ENCODE data around the gene CNBD2.
"Not testable (repeated sequence)": the region's sequence is repeated elsewhere in the genome, so short reads cannot be mapped to it uniquely, and the experiment has no call there.

Gene CNBD2

GRCh38 chr20:35959291-35959690, 9.1 kb upstream of the CNBD2 start:
- H4K5ac ChIP-seq (ENCODE audit: low read length); H3K4me2 ChIP-seq (ENCODE audit: low read length); H3K23ac ChIP-seq (ENCODE audit: low read length); H3K56ac ChIP-seq (ENCODE audit: low read length); H4K8ac ChIP-seq (ENCODE audit: low read depth, low read length); H2AK5ac ChIP-seq (ENCODE audit: low read length); H3K4ac ChIP-seq (ENCODE audit: low read depth, low read length); H2BK120ac ChIP-seq (ENCODE audit: low read depth, low read length); H3K27ac ChIP-seq (ENCODE audit: low read depth, low read length); DNase-seq; H3K27me3 ChIP-seq (ENCODE audit: insufficient read depth, low read length, poor library complexity); H3K79me2 ChIP-seq (ENCODE audit: control insufficient read depth, insufficient read depth, low read length); H2BK15ac ChIP-seq (replicated peaks; ENCODE audit: low read depth); H3K36me3 ChIP-seq (ENCODE audit: control insufficient read depth, insufficient read depth, low read length); H3K9ac ChIP-seq (ENCODE audit: low read length); H3K18ac ChIP-seq (ENCODE audit: low read length); H3K79me1 ChIP-seq (ENCODE audit: low read length); H2BK5ac ChIP-seq (ENCODE audit: low read length); H3K4me3 ChIP-seq (ENCODE audit: low read length); H3K4me1 ChIP-seq (ENCODE audit: control insufficient read depth, low read depth, low read length): not testable (repeated sequence)
- WGBS (ENCODE audit: extremely low coverage, insufficient coverage, low lambda C conversion rate) = no CpG with 5 or more reads among the region's 6 CpGs

DNA sequence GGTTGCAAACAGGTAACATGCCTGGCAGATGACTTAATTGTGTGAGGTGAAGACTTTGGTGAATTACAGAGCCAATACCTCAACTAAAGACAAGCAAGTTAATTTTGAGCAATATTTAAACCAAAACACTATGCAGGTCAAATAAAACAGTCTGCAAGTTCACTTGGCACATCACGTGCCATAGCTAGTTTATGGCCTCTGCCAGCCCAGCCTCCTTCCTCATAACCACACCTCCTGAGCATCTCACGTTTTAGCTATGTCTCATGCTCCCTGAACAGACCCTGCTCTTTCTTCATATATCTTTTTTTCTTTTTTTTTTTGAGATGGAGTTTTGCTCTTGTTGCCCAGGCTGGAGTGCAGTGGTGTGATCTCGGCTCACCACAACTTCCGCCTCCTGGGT, 4.5 kb upstream of the CNBD2 start:
- Histone ChIP-seq H3K4ac (ENCODE audit: low read depth, low read length) (no peak overlapping the region), H2BK5ac (ENCODE audit: low read length) (no peak overlapping the region), H2BK15ac (replicated peaks; ENCODE audit: low read depth) (no peak overlapping the region), H3K56ac (ENCODE audit: low read length) (no peak overlapping the region), H3K23ac (ENCODE audit: low read length) (no peak overlapping the region), H3K36me3 (ENCODE audit: control insufficient read depth, insufficient read depth, low read length) (no peaks in the 10 kb centered on the region), H3K27me3 (ENCODE audit: insufficient read depth, low read length, poor library complexity) (no peaks in the 10 kb centered on the region), H2AK5ac (ENCODE audit: low read length) (no peak overlapping the region), H3K4me3 (ENCODE audit: low read length) (no peak overlapping the region), H4K8ac (ENCODE audit: low read depth, low read length) (no peak overlapping the region), H3K79me2 (ENCODE audit: control insufficient read depth, insufficient read depth, low read length) (no peaks in the 10 kb centered on the region), H2BK120ac (ENCODE audit: low read depth, low read length) (no peak overlapping the region), H3K18ac (ENCODE audit: low read length) (no peak overlapping the region), H3K9ac (ENCODE audit: low read length) (no peak overlapping the region), H4K5ac (ENCODE audit: low read length) (no peak overlapping the region), H3K79me1 (ENCODE audit: low read length) (no peaks in the 10 kb centered on the region), H3K27ac (ENCODE audit: low read depth, low read length) (no peak overlapping the region), H3K4me1 (ENCODE audit: control insufficient read depth, low read depth, low read length) (no peaks in the 10 kb centered on the region), H3K4me2 (ENCODE audit: low read length) (no peak overlapping the region)
- no peak for DNase-seq
- WGBS (ENCODE audit: extremely low coverage, insufficient coverage, low lambda C conversion rate) = no CpG with 5 or more reads among the region's 4 CpGs

DNA sequence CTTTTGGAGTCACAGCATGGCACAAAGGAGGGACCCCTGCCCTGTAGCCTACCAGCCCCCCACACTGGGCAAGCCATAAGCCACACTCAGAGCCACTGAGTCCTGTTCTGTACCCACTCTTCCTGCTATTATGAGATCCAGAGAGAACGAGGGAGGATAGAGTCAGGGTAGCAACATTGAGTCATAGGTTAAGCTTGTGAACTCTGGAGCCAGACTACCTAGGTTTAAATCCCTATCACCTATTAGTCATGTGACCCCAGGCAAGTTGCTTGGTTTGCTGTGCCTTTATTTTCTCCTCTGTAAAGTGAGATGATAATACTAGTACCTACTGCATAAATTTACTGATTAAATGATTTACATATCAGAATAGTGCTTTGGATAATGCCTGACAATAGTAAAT, 540 bp downstream of the CNBD2 start:
- Histone ChIP-seq H2BK120ac (ENCODE audit: low read depth, low read length) (no peak overlapping the region), H3K23ac (ENCODE audit: low read length) (no peak overlapping the region), H2BK15ac (replicated peaks; ENCODE audit: low read depth) (no peak overlapping the region), H3K79me1 (ENCODE audit: low read length) (no peaks in the 10 kb centered on the region), H3K4me3 (ENCODE audit: low read length) (no peak overlapping the region), H2AK5ac (ENCODE audit: low read length) (no peak overlapping the region), H3K27ac (ENCODE audit: low read depth, low read length) (no peak overlapping the region), H3K9ac (ENCODE audit: low read length) (no peak overlapping the region), H3K4me2 (ENCODE audit: low read length) (no peak overlapping the region), H4K5ac (ENCODE audit: low read length) (no peak overlapping the region), H3K79me2 (ENCODE audit: control insufficient read depth, insufficient read depth, low read length) (no peaks in the 10 kb centered on the region), H3K56ac (ENCODE audit: low read length) (no peak overlapping the region), H2BK5ac (ENCODE audit: low read length) (no peak overlapping the region), H4K8ac (ENCODE audit: low read depth, low read length) (no peak overlapping the region), H3K4ac (ENCODE audit: low read depth, low read length) (no peak overlapping the region), H3K36me3 (ENCODE audit: control insufficient read depth, insufficient read depth, low read length) (no peaks in the 10 kb centered on the region), H3K18ac (ENCODE audit: low read length) (no peak overlapping the region), H3K27me3 (ENCODE audit: insufficient read depth, low read length, poor library complexity) (no peaks in the 10 kb centered on the region), H3K4me1 (ENCODE audit: control insufficient read depth, low read depth, low read length) (no peaks in the 10 kb centered on the region)
- no peak for DNase-seq
- WGBS (ENCODE audit: extremely low coverage, insufficient coverage, low lambda C conversion rate) = no CpG with 5 or more reads among the region's 1 CpG

GRCh38 chr20:35971981-35972380, 3.6 kb downstream of the CNBD2 start:
- no peak overlapping the region for H2BK15ac ChIP-seq (replicated peaks; ENCODE audit: low read depth)
- H3K4me3 ChIP-seq (ENCODE audit: low read length) = no peak overlapping the region
- H3K4me2 ChIP-seq (ENCODE audit: low read length) = no peak overlapping the region
- H3K27me3 ChIP-seq (ENCODE audit: insufficient read depth, low read length, poor library complexity) = no peaks in the 10 kb centered on the region
- H3K4me1 ChIP-seq (ENCODE audit: control insufficient read depth, low read depth, low read length) = no peaks in the 10 kb centered on the region
- H3K4ac ChIP-seq (ENCODE audit: low read depth, low read length) = no peak overlapping the region
- no peak overlapping the region for H3K23ac ChIP-seq (ENCODE audit: low read length)
- no peak overlapping the region for H2BK120ac ChIP-seq (ENCODE audit: low read depth, low read length)
- H3K9ac ChIP-seq (ENCODE audit: low read length) = no peak overlapping the region
- no peak overlapping the region for H4K5ac ChIP-seq (ENCODE audit: low read length)
- no CpG with 5 or more reads among the region's 2 CpGs for WGBS (ENCODE audit: extremely low coverage, insufficient coverage, low lambda C conversion rate)
- DNase-seq = no peak
- no peaks in the 10 kb centered on the region for H3K79me1 ChIP-seq (ENCODE audit: low read length)
- no peaks in the 10 kb centered on the region for H3K79me2 ChIP-seq (ENCODE audit: control insufficient read depth, insufficient read depth, low read length)
- no peak overlapping the region for H4K8ac ChIP-seq (ENCODE audit: low read depth, low read length)
- H2AK5ac ChIP-seq (ENCODE audit: low read length) = no peak overlapping the region
- H3K56ac ChIP-seq (ENCODE audit: low read length) = no peak overlapping the region
- H3K18ac ChIP-seq (ENCODE audit: low read length) = no peak overlapping the region
- no peak overlapping the region for H2BK5ac ChIP-seq (ENCODE audit: low read length)
- no peak overlapping the region for H3K27ac ChIP-seq (ENCODE audit: low read depth, low read length)
- H3K36me3 ChIP-seq (ENCODE audit: control insufficient read depth, insufficient read depth, low read length) = no peaks in the 10 kb centered on the region

- Histone ChIP-seq H2BK120ac (ENCODE audit: low read depth, low read length) (no peak overlapping the region), H2BK15ac (replicated peaks; ENCODE audit: low read depth) (no peak overlapping the region), H3K18ac (ENCODE audit: low read length) (no peak overlapping the region), H3K36me3 (ENCODE audit: control insufficient read depth, insufficient read depth, low read length) (no peaks in the 10 kb centered on the region), H3K9ac (ENCODE audit: low read length) (no peak overlapping the region), H4K8ac (ENCODE audit: low read depth, low read length) (no peak overlapping the region), H3K4me1 (ENCODE audit: control insufficient read depth, low read depth, low read length) (no peaks in the 10 kb centered on the region), H3K4ac (ENCODE audit: low read depth, low read length) (no peak overlapping the region), H2AK5ac (ENCODE audit: low read length) (no peak overlapping the region), H3K56ac (ENCODE audit: low read length) (no peak overlapping the region), H3K27ac (ENCODE audit: low read depth, low read length) (no peak overlapping the region), H3K4me3 (ENCODE audit: low read length) (no peak overlapping the region), H3K79me1 (ENCODE audit: low read length) (no peaks in the 10 kb centered on the region), H3K4me2 (ENCODE audit: low read length) (no peak overlapping the region), H3K27me3 (ENCODE audit: insufficient read depth, low read length, poor library complexity) (no peaks in the 10 kb centered on the region), H2BK5ac (ENCODE audit: low read length) (no peak overlapping the region), H3K23ac (ENCODE audit: low read length) (no peak overlapping the region), H4K5ac (ENCODE audit: low read length) (no peak overlapping the region), H3K79me2 (ENCODE audit: control insufficient read depth, insufficient read depth, low read length) (no peaks in the 10 kb centered on the region)
- no CpG with 5 or more reads among the region's 4 CpGs for WGBS (ENCODE audit: extremely low coverage, insufficient coverage, low lambda C conversion rate)
- DNase-seq = no peak
These were observed 4.1 kb downstream of the CNBD2 start for GRCh38 chr20:35972462-35972861.

- DNase-seq = no peak
- H2AK5ac ChIP-seq (ENCODE audit: low read length) = no peak overlapping the region
- H2BK15ac ChIP-seq (replicated peaks; ENCODE audit: low read depth) = no peak overlapping the region
- no peak overlapping the region for H4K8ac ChIP-seq (ENCODE audit: low read depth, low read length)
- no peaks in the 10 kb centered on the region for H3K4me1 ChIP-seq (ENCODE audit: control insufficient read depth, low read depth, low read length)
- no CpG with 5 or more reads among the region's 4 CpGs for WGBS (ENCODE audit: extremely low coverage, insufficient coverage, low lambda C conversion rate)
- no peak overlapping the region for H2BK5ac ChIP-seq (ENCODE audit: low read length)
- H3K23ac ChIP-seq (ENCODE audit: low read length) = no peak overlapping the region
- no peak overlapping the region for H3K4me3 ChIP-seq (ENCODE audit: low read length)
- no peak overlapping the region for H3K56ac ChIP-seq (ENCODE audit: low read length)
- no peak overlapping the region for H3K18ac ChIP-seq (ENCODE audit: low read length)
- no peak overlapping the region for H4K5ac ChIP-seq (ENCODE audit: low read length)
- no peaks in the 10 kb centered on the region for H3K79me2 ChIP-seq (ENCODE audit: control insufficient read depth, insufficient read depth, low read length)
- H3K4me2 ChIP-seq (ENCODE audit: low read length) = no peak overlapping the region
- H3K27ac ChIP-seq (ENCODE audit: low read depth, low read length) = no peak overlapping the region
- no peaks in the 10 kb centered on the region for H3K27me3 ChIP-seq (ENCODE audit: insufficient read depth, low read length, poor library complexity)
- no peak overlapping the region for H3K9ac ChIP-seq (ENCODE audit: low read length)
- H3K36me3 ChIP-seq (ENCODE audit: control insufficient read depth, insufficient read depth, low read length) = no peaks in the 10 kb centered on the region
- H3K79me1 ChIP-seq (ENCODE audit: low read length) = no peaks in the 10 kb centered on the region
- H3K4ac ChIP-seq (ENCODE audit: low read depth, low read length) = no peak overlapping the region
- H2BK120ac ChIP-seq (ENCODE audit: low read depth, low read length) = no peak overlapping the region
These were observed 5.9 kb downstream of the CNBD2 start for GRCh38 chr20:35974256-35974655.
